ENCODE data around the gene ZBTB20.

- TF ChIP-seq, protein P1, sequence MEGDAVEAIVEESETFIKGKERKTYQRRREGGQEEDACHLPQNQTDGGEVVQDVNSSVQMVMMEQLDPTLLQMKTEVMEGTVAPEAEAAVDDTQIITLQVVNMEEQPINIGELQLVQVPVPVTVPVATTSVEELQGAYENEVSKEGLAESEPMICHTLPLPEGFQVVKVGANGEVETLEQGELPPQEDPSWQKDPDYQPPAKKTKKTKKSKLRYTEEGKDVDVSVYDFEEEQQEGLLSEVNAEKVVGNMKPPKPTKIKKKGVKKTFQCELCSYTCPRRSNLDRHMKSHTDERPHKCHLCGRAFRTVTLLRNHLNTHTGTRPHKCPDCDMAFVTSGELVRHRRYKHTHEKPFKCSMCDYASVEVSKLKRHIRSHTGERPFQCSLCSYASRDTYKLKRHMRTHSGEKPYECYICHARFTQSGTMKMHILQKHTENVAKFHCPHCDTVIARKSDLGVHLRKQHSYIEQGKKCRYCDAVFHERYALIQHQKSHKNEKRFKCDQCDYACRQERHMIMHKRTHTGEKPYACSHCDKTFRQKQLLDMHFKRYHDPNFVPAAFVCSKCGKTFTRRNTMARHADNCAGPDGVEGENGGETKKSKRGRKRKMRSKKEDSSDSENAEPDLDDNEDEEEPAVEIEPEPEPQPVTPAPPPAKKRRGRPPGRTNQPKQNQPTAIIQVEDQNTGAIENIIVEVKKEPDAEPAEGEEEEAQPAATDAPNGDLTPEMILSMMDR (IDR thresholded peaks at IDR 0.05): no peak
- TF ChIP-seq POLR2A (IDR thresholded peaks at IDR 0.05): no peak
These were observed 853.1 kb downstream of the ZBTB20 start, which contains the start of gene TIGIT for GRCh38 chr3:114293838-114294535.

All from thyroid gland (tissue), 4 donors.